Left colon (tissue), 2 donors: ENCODE results near the gene RFX7. TPM values are rescaled to one million over a fixed set of nuclear protein-coding genes. Genes with fewer than 3 reads are reported as not detected.
A peak's percentile ranks its signal among the peaks of the same experiment; 100 is the strongest.

Source experiments
- ATAC-seq: fragments of 200-7000 bp; cut with Tn5 transposase; one replicate; pipeline ENCODE4 v1.9.1; 2020; ENCODE audit warnings: mild to moderate bottlenecking, moderate library complexity
- DNase-seq, 2 donors: peaks; one replicate each; pipeline ENCODE4 v3.0.0-alpha.2; 2020
- intact Hi-C, 2 donors: fragments of 100-400 bp; cut with DNase I in 1 of 2; cut with micrococcal nuclease in 1 of 2; formaldehyde crosslinking; loops; one replicate each; pipeline versions ENCODE4 v1.11.2 to v1.14.0; 2022; cut with DNase I, micrococcal nuclease
- total RNA-seq, 2 donors: library from RNA; stranded (reverse); fragmentation: NEBNext Ultra II Directional; extraction: Animal tissue kit (Norgen Biotek cat#: 25700); gene quantifications; one replicate each; pipeline ENCODE4 v1.2.1, GENCODE V29; 2021
- donor health status: DM: no; HTN: no; CAD: no.
- donor health status: DM: yes; HTN: yes; CAD: no.

The RFX7 gene
- total RNA-seq, 2 donors from 2014 or later, result 11.8 to 14.4 TPM

DNA sequence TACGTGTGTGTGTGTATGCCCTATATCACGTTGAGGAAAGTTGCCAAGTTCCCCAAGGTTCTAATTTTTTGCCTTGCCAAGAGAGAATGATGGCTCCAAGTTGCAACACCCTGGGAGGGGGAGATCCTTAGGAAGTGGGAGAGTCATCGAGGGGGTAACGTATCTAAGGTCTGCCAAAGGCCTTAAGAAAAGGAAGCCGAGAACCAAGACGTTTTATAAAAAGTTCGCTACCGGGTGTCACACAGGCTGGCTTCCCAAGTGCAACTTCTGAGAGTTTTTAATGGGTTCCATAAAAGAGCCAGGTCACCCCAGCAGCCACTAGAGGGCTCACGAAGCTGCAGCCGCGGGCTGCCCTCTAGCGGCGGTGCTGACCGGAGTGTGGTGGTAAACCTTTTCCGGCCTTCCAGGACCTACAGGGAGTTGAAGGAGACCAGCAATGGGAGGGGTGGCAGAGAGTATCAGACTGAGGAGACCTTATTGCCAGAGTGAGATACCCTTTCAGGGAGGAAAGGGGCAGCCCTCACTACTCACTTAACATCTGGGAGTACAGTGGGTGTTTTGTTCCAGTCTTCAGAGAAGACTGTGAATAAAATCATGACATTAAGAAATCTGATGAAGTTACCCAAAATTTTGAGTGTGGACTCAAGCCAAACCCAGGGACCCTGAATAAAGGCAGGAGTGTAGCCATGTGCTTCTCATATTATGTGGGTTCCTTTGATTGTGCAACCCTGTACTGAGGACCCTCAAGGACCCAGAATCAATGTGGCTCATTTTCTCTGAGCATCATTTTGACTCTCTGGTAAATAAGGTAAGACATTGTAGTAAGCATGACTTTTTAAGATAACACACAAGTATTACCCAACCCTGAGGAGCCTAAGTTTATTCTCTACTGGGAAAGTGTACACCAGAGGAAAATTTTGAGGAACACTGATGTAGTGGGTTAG lies 2.5 kb upstream of the RFX7 start:
- DNase-seq (peak; percentile 84 to 96), ATAC-seq (peak; percentile 70)
- intact Hi-C loops, result loop anchor here in 1 of 2 donors (10.0 kb wide), 1 partner anchor 179 kb away; no protein-coding TSS in a partner anchor

DNA sequence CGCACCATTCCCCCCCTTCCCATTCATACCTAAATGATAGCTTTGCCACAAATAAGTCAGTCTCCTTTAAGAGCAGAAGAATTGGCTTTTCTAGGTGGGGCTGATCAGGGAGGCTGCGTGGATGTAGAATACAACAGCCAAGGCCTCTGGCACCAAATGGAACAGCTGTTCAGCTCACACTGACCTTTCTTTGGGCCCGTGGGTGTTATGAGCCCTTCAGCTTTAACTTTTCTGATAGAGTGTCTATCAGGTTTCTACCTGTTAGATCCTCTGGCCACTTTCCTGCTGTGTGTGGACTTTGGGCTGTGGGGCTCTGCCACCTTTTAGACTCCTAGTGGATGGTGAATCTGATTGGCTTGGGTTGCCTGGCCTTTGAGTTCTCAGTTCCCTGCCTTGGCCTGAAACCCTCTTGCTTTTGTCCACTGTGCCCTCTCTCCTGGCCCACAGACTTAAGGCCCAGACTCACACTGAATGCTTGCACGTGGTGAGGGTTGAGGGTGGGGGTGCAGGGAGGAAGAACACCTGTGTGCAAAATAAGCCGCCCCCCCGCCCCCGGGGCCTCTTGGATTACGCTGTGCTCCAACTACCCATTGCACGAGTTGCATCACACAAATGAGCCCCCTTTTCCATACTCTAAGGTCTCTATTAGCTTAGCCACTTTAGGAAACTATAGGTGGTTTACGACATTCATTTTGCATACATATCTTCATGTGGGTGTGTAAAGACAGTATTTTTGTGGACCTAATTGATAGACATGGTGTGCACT lies 1.3 kb upstream of the RFX7 start:
- ATAC-seq, result peak; percentile 54
- DNase-seq, result peak; percentile 40 to 57
- intact Hi-C loops, result loop anchor here in 1 of 2 donors (10.0 kb wide), 1 partner anchor 180 kb away; no protein-coding TSS in a partner anchor

- intact Hi-C loops, result loop anchor here in 1 of 2 donors (10.0 kb wide), 1 partner anchor 181 kb away; no protein-coding TSS in a partner anchor
Observed at GRCh38 chr15:56244038-56244810, 545 bp upstream of the RFX7 start.

DNA sequence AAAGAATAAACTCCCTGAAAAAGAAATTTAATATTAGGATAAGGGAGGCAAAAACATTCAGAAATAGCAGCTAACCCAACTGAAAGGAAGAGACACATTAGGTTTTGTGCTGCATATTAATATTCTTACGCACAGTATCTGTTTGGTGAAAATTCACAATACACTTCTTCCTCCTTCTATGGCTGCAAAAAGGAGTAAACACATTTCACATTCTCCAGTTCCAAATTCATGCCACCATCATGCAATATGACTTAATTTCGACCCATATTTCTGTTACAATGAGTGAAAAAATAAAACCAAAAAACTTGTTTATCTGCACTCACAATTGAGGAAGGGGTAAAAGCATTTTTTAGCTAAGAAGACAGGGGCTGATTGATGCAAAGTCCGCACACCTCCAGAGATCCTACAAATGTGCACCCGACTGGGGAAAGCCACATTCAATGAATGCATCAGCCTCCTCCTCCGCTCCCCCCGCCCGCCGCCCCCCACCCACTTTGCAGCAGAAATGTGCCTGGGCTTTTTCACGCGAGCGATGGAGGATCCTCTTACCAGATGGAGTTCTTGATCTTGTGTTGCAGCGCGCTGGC lies 1.0 kb downstream of the RFX7 start:
- ATAC-seq (no peak), DNase-seq (no peak)
- intact Hi-C loops, result loop anchor here in 1 of 2 donors (10.0 kb wide), 1 partner anchor 182 kb away; no protein-coding TSS in a partner anchor

More at GRCh38 chr15:56244038-56244810, 545 bp upstream of the RFX7 start:
- DNase-seq, result peak; percentile 47 to 48
- peak; percentile 26 for ATAC-seq

DNA sequence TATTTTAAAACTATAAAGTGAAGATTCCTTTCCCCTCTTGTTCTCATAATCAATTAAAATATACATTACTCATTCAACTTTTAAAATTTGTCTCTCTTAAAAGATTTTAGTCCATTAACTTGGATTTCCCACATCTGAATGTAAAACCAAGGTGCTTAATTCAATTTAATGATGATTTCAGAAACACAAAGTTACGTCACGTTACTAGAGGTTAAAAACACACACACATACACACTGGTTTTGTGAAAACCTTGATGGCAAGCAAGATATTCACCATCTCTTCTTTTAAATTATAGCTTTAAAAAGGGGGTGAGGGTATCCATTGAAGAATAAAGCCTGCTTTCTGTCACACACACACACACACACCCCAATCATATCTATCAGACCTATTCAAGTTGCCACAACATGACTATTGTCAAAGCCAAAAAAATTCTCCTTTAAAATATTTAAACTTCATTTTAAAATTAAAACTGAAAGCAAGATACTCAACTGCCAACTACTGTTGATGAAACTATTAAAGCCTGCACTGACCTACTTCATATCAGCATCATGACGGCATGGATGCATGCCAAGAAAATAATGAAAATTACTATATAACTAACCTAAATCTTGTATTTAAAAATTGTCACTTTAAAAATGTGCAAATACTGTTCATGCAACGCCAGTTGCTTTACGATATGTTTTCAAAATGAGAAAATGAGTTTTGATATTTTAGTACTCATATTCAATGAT lies 2.1 kb downstream of the RFX7 start:
- DNase-seq (no peak), ATAC-seq (no peak)
- intact Hi-C loops, result loop anchor here in 1 of 2 donors (10.0 kb wide), 1 partner anchor 183 kb away; no protein-coding TSS in a partner anchor

DNA sequence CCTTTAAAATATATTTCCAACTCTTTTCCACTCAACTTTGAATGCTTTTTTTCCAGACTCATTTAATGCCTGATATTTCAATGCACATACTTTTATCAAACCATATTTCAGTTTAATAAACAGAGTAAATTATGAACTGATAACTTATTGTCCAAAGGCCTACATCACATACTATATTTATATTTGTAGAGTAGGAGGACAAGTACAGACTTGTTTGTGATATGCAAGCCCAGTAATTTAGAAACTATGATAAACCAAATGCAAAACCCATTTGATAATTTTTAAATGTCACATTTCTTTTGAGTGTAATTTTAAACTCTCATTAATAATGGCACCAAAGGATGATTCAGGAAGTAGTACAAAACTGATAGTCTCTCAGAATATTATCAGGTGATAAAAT lies 3.3 kb downstream of the RFX7 start:
- no peak for DNase-seq
- intact Hi-C loops, result loop anchor here in 1 of 2 donors (10.0 kb wide), 1 partner anchor 184 kb away; no protein-coding TSS in a partner anchor
- no peak for ATAC-seq

DNA sequence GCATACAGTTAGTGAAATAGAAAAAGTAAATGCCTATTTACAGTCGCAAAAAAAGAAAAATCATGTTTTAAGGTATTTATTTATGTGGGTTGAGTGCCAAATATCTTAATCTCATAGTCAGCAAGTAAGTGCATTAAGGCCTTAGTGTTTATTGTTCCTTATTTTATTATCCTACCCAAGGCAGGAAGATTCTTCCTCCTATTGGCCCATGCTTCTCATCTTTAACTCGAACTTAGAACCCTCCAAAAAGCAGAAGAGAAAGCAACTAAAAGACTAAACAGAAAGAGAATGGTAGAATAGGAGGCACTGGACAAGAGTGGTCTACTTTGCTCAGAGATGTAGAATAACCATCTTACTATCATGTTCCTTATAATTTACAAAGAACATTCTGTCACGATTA lies 7.5 kb downstream of the RFX7 start:
- intact Hi-C loops, result no loop called here
- ATAC-seq (no peak), DNase-seq (no peak)

DNA sequence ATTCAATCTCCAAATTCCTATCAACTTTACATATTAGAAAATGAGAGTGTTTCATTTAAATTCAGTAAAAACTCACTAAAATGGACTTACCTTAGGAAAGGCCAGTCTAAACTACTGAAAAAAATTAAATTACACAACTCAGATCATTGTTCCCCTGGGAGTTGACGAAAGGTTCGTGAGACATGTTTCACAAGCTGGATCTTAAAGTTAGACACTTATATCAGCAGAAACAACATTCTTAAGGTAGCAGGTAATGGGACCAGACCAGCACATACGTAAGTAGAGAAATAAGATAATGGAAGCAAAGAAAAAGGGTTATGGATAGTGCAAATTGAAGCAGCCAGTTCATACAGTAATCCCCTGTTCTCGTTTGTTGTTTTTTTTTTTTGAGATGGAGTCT lies 8.9 kb downstream of the RFX7 start:
- DNase-seq, result no peak
- ATAC-seq, result no peak
- intact Hi-C loops, result no loop called here

DNA sequence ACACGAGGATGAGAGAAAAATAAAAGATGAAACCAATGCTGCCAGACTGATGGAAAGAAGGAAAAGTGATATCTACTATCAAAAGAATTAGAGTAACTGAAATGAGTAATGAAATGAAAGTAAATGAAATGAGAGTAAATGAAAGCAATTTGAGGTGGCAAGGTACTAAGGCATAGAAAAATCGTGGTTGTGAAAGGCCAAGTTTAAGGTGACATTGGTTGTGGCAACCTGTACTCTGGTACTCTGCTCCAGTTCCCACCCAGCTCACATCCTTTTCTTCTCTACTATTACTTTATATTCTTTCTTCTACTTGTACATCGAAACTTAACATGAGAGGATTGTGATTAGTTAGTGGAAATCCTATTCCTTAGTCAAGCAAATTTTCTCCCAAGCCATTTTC lies 10.1 kb downstream of the RFX7 start:
- ATAC-seq (no peak), DNase-seq (no peak)
- intact Hi-C loops, result no loop called here

- intact Hi-C loops, result no loop called here
- DNase-seq (no peak), ATAC-seq (no peak)
Observed at GRCh38 chr15:56232058-56232457, 11.6 kb downstream of the RFX7 start.

- intact Hi-C loops, result no loop called here
Observed at GRCh38 chr15:56228854-56229253, 14.8 kb downstream of the RFX7 start.

DNA sequence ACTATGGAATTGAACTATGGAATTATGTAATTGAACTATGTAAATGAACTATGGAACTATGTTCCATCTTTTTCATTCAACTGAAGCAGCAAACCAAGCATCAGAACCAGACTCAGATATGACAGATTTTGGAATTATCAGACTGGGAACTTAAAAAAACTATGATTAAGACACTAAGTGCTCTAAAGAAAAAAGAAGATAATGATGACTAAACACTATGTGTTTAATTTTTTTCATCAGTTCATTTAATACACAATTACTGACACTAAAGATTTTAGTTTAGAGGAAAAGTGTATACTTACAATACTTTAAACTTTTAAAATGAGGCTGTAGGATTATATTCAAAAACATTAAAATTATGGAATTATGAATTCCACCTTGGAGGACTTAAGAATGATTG lies 15.3 kb downstream of the RFX7 start:
- no peak for ATAC-seq
- intact Hi-C loops, result no loop called here
- no peak for DNase-seq

More at GRCh38 chr15:56228854-56229253, 14.8 kb downstream of the RFX7 start:
- ATAC-seq (no peak), DNase-seq (no peak)

DNA sequence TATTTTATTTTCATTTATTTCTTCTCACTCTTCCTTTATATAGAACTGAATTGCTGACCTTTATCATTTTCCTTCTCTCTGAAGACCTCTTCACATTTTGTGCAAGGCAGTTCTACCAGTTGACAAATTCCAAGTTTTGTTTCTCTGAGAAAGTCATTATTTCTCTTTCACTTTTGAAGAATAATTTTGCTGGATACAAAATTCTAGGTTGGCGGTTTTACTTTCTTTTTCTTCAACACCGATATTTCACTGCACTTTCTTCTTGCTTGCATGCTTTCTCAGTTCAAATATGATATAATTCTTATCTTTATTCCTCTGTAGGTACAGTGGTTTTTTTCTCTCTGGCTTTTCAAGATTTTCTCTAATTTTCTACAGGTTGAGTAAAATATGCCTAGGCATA lies 15.9 kb downstream of the RFX7 start:
- ATAC-seq, result no peak
- intact Hi-C loops, result no loop called here
- no peak for DNase-seq

DNA sequence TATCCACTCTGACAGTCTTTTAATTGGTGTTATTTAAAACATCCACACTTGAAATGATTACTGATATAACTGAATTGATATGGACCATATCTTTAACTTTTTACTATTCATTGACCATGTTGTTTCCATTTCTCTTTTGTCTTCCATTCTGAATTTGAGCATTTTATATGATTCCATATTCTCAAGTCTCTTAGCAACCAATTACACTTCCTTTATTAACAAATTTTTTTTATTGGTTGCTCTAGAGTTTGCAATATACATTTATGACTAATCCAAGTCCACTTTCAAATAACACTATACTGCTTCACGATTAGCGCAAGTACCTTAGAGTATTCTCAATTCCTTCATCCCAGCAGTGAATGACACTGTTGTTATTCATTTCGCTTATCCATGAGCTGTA lies 16.4 kb downstream of the RFX7 start:
- intact Hi-C loops, result no loop called here
- no peak for DNase-seq
- no peak for ATAC-seq

DNA sequence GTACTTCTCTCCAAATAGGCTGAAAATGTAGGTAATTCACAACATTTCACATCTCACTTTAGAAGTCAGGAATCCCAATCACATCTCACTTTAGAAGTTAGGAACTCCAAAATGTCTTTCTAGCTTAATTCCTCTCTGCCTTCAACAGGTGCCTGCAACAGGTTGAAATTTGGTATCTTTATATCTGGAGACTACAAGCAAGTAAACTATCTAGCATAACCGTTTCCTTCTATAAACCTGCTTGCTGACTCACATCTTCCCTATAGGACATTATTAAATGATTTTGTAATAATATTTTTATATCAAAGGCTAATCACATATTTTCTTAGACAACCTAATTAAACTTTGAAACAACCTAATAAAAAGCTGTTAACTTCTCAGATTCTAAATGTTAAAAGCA lies 18.2 kb downstream of the RFX7 start:
- intact Hi-C loops, result no loop called here

GRCh38 chr15:56222302-56222701 lies 21.4 kb downstream of the RFX7 start:
- DNase-seq (no peak), ATAC-seq (no peak)
- intact Hi-C loops, result no loop called here

More for the DNA sequence above, 18.2 kb downstream of the RFX7 start:
- DNase-seq (no peak), ATAC-seq (no peak)

DNA sequence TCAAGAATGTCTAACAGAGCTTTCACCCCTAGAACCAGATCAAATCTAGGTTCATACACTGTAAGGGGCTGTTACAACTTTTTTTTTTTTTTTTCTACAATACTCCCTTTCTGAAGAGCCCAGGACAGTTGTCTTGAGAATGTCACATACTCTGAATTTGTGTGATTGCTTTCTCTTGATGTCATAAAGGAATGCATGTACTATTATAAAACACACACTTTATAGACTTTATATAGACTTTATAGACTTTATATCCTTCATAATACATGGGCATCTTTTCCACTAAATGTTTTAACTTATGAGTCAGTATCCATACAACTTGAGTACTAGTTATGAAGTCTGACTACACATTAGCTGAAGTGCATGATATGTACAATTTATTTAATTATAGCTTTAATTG lies 26.3 kb downstream of the RFX7 start:
- DNase-seq, result no peak
- intact Hi-C loops, result no loop called here
- peak; percentile 54 for ATAC-seq

- intact Hi-C loops, result no loop called here
- DNase-seq (no peak), ATAC-seq (no peak)
Observed at GRCh38 chr15:56215769-56216168, 27.9 kb downstream of the RFX7 start.
